Kidney epithelial cell (primary cell): ENCODE measurements around the gene NVL. TPM values are rescaled to one million over a fixed set of nuclear protein-coding genes. Genes with fewer than 3 reads are reported as not detected.

Experiments
- DNase-seq: peaks from one replicate; pipeline ENCODE4 v3.0.0-alpha.2; 2010; ENCODE audit warnings: low read depth
- H3K27me3 ChIP-seq: 2 replicates; pipeline ENCODE4 v1.6.0; 2011; ENCODE audit warnings: low read length; ENCODE audit not compliant: control insufficient read depth, insufficient read depth
- H3K36me3 ChIP-seq: 2 replicates; pipeline ENCODE4 v1.5.1; 2011; ENCODE audit warnings: low read length; ENCODE audit not compliant: control insufficient read depth, insufficient read depth
- H3K4me3 ChIP-seq: 2 replicates; pipeline ENCODE4 v1.5.1; 2011; ENCODE audit warnings: low read depth, mild to moderate bottlenecking, control low read depth, low read length
- CTCF ChIP-seq: IDR thresholded peaks from 2 replicates; pipeline ENCODE4 v1.5.1; 2011; ENCODE audit warnings: mild to moderate bottlenecking, moderate library complexity, low read length, control low read depth, inconsistent platforms; ENCODE audit not compliant: insufficient read depth, poor library complexity, severe bottlenecking
- total RNA-seq: library from RNA; depleted of rRNA; stranded (reverse); fragments of >200 nt; gene quantifications from 2 replicates; pipeline ENCODE4 v1.2.3, GENCODE V29; 2015

Gene NVL
- total RNA-seq, 1 donor from 2014 or later: 26.1 TPM

- H3K27me3 ChIP-seq: no peaks in the 10 kb centered on the region
- no peaks in the 10 kb centered on the region for H3K36me3 ChIP-seq
- H3K4me3 ChIP-seq: no peak overlapping the region
- TF ChIP-seq CTCF: no peak
- no peak for DNase-seq
Measured at GRCh38 chr1:224234017-224234416, 96.0 kb downstream of the NVL start.

- H3K4me3 ChIP-seq: no peak overlapping the region
- DNase-seq: no peak
- no peaks in the 10 kb centered on the region for H3K27me3 ChIP-seq
- TF ChIP-seq CTCF: no peak
- no peaks in the 10 kb centered on the region for H3K36me3 ChIP-seq
Measured at GRCh38 chr1:224226849-224227502, 103.0 kb downstream of the NVL start.

DNA sequence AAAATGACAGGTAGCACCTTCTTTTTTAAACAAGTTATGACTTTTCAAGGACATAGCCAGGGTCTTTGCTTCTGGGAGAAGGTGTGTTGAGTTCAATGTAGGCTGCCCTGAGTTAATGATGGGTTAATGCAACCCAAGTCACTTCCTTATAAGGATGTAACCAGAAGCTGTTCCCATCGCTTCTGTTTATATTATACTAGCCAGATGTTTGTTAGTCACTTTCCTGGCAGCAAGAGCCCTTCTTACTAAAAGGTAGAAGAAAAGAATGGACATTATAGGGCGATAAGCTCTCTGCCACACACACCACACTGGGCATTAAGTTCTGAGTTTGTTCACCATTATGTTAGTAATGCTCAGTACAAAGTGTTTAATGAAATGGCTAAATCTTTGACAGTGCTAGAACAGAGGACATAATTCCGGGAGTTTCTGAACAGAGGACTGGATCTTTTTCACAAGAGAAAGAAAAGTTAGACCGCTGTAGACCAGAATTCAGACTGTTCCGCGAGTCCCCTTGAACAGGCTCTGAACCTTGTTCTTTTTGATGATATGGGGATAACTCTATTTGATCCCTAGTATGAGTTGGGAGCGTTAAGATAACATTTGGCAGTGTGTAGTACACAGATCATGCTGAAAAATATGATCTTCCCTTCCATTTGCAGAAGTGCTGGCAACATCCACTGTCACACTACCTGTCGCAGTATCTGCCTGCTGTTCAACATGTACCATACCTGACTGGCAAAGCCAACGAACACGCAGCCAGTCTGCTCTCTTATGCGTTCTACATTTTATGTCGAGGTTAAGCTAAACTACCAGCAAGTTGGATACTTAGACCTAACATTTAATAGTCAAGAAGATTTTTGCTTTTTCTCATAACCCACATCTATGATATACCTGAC lies 105.9 kb downstream of the NVL start:
- Histone ChIP-seq H3K27me3 (no peaks in the 10 kb centered on the region), H3K36me3 (no peaks in the 10 kb centered on the region), H3K4me3 (no peak overlapping the region)
- no peak for TF ChIP-seq CTCF
- DNase-seq: peak; percentile 91

DNA sequence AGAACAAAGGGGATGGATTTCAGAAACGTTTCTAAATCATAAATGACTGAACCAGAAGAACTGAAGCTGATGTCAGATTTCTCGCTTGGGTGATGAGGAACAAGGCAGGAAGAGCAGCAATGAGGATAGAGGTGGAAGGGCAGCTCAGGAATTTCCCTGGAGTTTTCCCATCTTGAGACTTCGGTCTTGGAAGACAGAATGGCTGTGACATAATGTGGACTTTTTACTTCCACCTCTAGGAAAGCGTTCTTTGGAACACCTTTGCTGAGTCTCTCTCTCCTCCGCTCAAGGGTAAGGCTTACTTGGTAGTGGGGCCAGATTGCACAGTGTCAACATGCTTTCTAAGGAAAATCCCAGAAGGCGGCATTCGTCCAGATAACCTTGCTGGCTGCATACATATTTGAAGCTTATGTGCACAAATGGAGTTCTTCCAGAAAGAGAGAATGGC lies 110.3 kb downstream of the NVL start:
- Histone ChIP-seq H3K27me3 (no peaks in the 10 kb centered on the region), H3K36me3 (no peaks in the 10 kb centered on the region), H3K4me3 (no peak overlapping the region)
- no peak for DNase-seq
- TF ChIP-seq CTCF: no peak

GRCh38 chr1:224219011-224219611 lies 110.9 kb downstream of the NVL start:
- Histone ChIP-seq H3K36me3 (no peaks in the 10 kb centered on the region), H3K27me3 (no peaks in the 10 kb centered on the region), H3K4me3 (no peak overlapping the region)
- DNase-seq: no peak
- no peak for TF ChIP-seq CTCF
